Stomach smooth muscle (tissue), 2 donors: ENCODE measurements around the gene PTPRN2.

Experiments
- H3K27ac ChIP-seq: one replicate; pipeline ENCODE4 v1.7.0; 2013; ENCODE audit warnings: mild to moderate bottlenecking, low read length, inconsistent platforms
- H3K27me3 ChIP-seq, 2 donors: one replicate each; pipeline ENCODE4 v1.7.0; 2013; ENCODE audit warnings: low read length in 2 of 2; ENCODE audit not compliant: insufficient read depth in 2 of 2, control insufficient read depth in 1 of 2
- H3K36me3 ChIP-seq, 2 donors: one replicate each; pipeline ENCODE4 v1.7.0; 2013; ENCODE audit warnings: low read length in 2 of 2; ENCODE audit not compliant: control insufficient read depth in 2 of 2, insufficient read depth in 2 of 2
- H3K4me1 ChIP-seq: one replicate; pipeline ENCODE4 v1.7.0; 2013; ENCODE audit warnings: low read length; ENCODE audit not compliant: control insufficient read depth, insufficient read depth
- H3K4me3 ChIP-seq, 2 donors: one replicate each; pipeline ENCODE4 v1.7.0; 2013; ENCODE audit warnings: low read length in 2 of 2
- H3K9ac ChIP-seq, 2 donors: one replicate each; pipeline ENCODE4 v1.7.0; 2013; ENCODE audit warnings: low read length in 2 of 2, mild to moderate bottlenecking in 1 of 2
- H3K9me3 ChIP-seq, 2 donors: one replicate each; pipeline ENCODE4 v1.7.0; 2013; ENCODE audit warnings: low read length in 2 of 2; ENCODE audit not compliant: control insufficient read depth in 2 of 2
- donor health status: healthy.
- donor health status: Pancreatic carcinoma.

Gene PTPRN2

GRCh38 chr7:158281441-158281840 is 306.2 kb downstream of the PTPRN2 start:
- Histone ChIP-seq H3K4me1 (no peaks in the 10 kb centered on the region), H3K9ac (no peak overlapping the region), H3K9me3 (peaks cover 2 to 14% of the 10 kb centered on the region in 2 donors), H3K4me3 (no peak overlapping the region), H3K36me3 (no peaks in the 10 kb centered on the region), H3K27ac (no peak overlapping the region), H3K27me3 (no peaks in the 10 kb centered on the region)

GRCh38 chr7:158280448-158281144 is 307.0 kb downstream of the PTPRN2 start:
- H3K4me1 ChIP-seq = no peaks in the 10 kb centered on the region
- no peaks in the 10 kb centered on the region for H3K36me3 ChIP-seq
- H3K9me3 ChIP-seq = peaks cover 2 to 11% of the 10 kb centered on the region in 2 donors
- H3K27me3 ChIP-seq = no peaks in the 10 kb centered on the region
- H3K27ac ChIP-seq = no peak overlapping the region
- H3K4me3 ChIP-seq = no peak overlapping the region
- H3K9ac ChIP-seq = no peak overlapping the region

- peaks cover 2 to 6% of the 10 kb centered on the region in 2 donors for H3K9me3 ChIP-seq
- no peaks in the 10 kb centered on the region for H3K36me3 ChIP-seq
- H3K9ac ChIP-seq = no peak overlapping the region
- H3K4me1 ChIP-seq = no peaks in the 10 kb centered on the region
- no peaks in the 10 kb centered on the region for H3K27me3 ChIP-seq
- H3K27ac ChIP-seq = no peak overlapping the region
- H3K4me3 ChIP-seq = no peak overlapping the region
Measured at GRCh38 chr7:158279539-158280447, 307.8 kb downstream of the PTPRN2 start.

GRCh38 chr7:158278745-158279320 is 308.8 kb downstream of the PTPRN2 start:
- H3K9ac ChIP-seq = no peak overlapping the region
- H3K27ac ChIP-seq = no peak overlapping the region
- no peaks in the 10 kb centered on the region for H3K27me3 ChIP-seq
- H3K36me3 ChIP-seq = no peaks in the 10 kb centered on the region
- H3K9me3 ChIP-seq = peaks cover 0 to 3% of the 10 kb centered on the region in 2 donors
- no peaks in the 10 kb centered on the region for H3K4me1 ChIP-seq
- H3K4me3 ChIP-seq = no peak overlapping the region

GRCh38 chr7:158277219-158278141 is 310.1 kb downstream of the PTPRN2 start:
- Histone ChIP-seq H3K36me3 (no peaks in the 10 kb centered on the region), H3K27me3 (no peaks in the 10 kb centered on the region), H3K4me3 (no peak overlapping the region)

GRCh38 chr7:158276414-158277218 is 311.0 kb downstream of the PTPRN2 start:
- Histone ChIP-seq H3K27ac (no peak overlapping the region), H3K4me3 (no peak overlapping the region), H3K9ac (no peak overlapping the region), H3K36me3 (no peaks in the 10 kb centered on the region), H3K9me3 (peaks cover 0 to 3% of the 10 kb centered on the region in 2 donors), H3K4me1 (no peaks in the 10 kb centered on the region), H3K27me3 (no peaks in the 10 kb centered on the region)

More at GRCh38 chr7:158277219-158278141, 310.1 kb downstream of the PTPRN2 start:
- no peak overlapping the region for H3K27ac ChIP-seq
- no peak overlapping the region for H3K9ac ChIP-seq
- H3K4me1 ChIP-seq = no peaks in the 10 kb centered on the region
- peaks cover 0 to 3% of the 10 kb centered on the region in 2 donors for H3K9me3 ChIP-seq

- Histone ChIP-seq H3K4me3 (no peak overlapping the region), H3K4me1 (no peaks in the 10 kb centered on the region), H3K9me3 (no peaks in the 10 kb centered on the region), H3K9ac (no peak overlapping the region), H3K36me3 (no peaks in the 10 kb centered on the region), H3K27me3 (no peaks in the 10 kb centered on the region), H3K27ac (no peak overlapping the region)
Measured at GRCh38 chr7:158275711-158276413, 311.8 kb downstream of the PTPRN2 start.

- peaks cover 0 to under 1% of the 10 kb centered on the region in 2 donors for H3K27me3 ChIP-seq
- no peak overlapping the region for H3K4me3 ChIP-seq
- no peak overlapping the region for H3K27ac ChIP-seq
- no peak overlapping the region for H3K9ac ChIP-seq
- H3K4me1 ChIP-seq = no peaks in the 10 kb centered on the region
- no peaks in the 10 kb centered on the region for H3K9me3 ChIP-seq
- no peaks in the 10 kb centered on the region for H3K36me3 ChIP-seq
Measured at GRCh38 chr7:158274996-158275395, 312.6 kb downstream of the PTPRN2 start.

GRCh38 chr7:158274404-158274811 is 313.2 kb downstream of the PTPRN2 start:
- Histone ChIP-seq H3K4me3 (no peak overlapping the region), H3K27me3 (peaks cover 0 to 2% of the 10 kb centered on the region in 2 donors), H3K9ac (no peak overlapping the region), H3K27ac (no peak overlapping the region), H3K9me3 (no peaks in the 10 kb centered on the region), H3K36me3 (no peaks in the 10 kb centered on the region), H3K4me1 (no peaks in the 10 kb centered on the region)
